IPS DF 6.9 (cell line): ENCODE data around the gene SNTG2.

Source experiments
- DNase-seq: peaks from one replicate; pipeline ENCODE4 v3.0.0-alpha.2; 2013; ENCODE audit warnings: low read depth, low spot score
- H3K27ac ChIP-seq: one replicate; pipeline ENCODE4 v1.5.1; 2013; ENCODE audit warnings: low read length, control low read depth
- H3K27me3 ChIP-seq: 2 replicates; pipeline ENCODE4 v1.6.1; 2013; ENCODE audit warnings: mild to moderate bottlenecking, low read length; ENCODE audit not compliant: control insufficient read depth, insufficient read depth
- H3K36me3 ChIP-seq: 2 replicates; pipeline ENCODE4 v1.6.1; 2013; ENCODE audit warnings: low read length; ENCODE audit not compliant: control insufficient read depth, insufficient read depth
- H3K4me1 ChIP-seq: 2 replicates; pipeline ENCODE4 v1.6.1; 2013; ENCODE audit warnings: low read length; ENCODE audit not compliant: control insufficient read depth, insufficient read depth
- H3K4me3 ChIP-seq: 2 replicates; pipeline ENCODE4 v1.5.1; 2013; ENCODE audit warnings: mild to moderate bottlenecking, low read length
- H3K9me3 ChIP-seq: 2 replicates; pipeline ENCODE4 v1.6.1; 2013; ENCODE audit warnings: low read length, inconsistent platforms; ENCODE audit not compliant: control insufficient read depth, insufficient read depth
- WGBS: extraction: QIAGEN DNeasy Blood & Tissue Kit; methylation state at CpG from one replicate; pipeline ENCODE4 v1.1.7; 2013; ENCODE audit warnings: mixed read lengths, missing lambda C conversion rate; ENCODE audit not compliant: insufficient read length, insufficient coverage; 5-methylcytosine and 5-hydroxymethylcytosine counted together

Gene SNTG2

DNA sequence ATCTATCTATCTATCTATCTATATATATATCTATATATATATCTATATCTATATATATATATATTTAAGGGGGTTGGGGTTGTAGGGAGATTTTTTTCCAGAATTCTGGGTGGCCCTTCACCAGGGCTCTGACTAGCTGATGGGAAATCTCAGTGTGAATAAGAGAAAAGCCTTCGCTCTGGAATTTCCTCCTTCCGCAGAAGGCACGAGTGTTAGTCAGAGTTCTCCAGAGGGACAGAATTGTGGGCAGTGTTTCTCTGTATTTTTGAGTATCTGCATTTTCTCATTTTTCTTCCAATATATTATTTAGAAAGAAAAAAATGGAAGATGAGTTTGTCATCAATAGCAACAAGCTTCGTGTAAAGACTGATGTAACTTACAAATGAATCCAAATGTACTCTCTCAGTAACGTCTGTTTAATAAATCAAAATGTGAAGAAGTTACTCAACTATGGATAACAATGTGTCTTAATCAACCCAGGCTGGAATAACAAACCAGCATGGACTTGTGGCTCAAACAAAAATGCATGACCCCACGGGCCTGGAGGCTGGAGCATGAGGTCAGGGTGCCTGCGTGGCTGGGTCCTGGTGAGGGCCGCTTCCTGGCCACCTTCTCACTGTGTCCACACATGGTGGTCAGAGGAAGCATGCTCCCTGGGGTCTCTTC lies 10.6 kb upstream of the SNTG2 start:
- Histone ChIP-seq H3K27me3 (no peaks in the 10 kb centered on the region), H3K9me3 (no peaks in the 10 kb centered on the region), H3K27ac (no peak overlapping the region), H3K4me1 (no peaks in the 10 kb centered on the region), H3K4me3 (no peak overlapping the region), H3K36me3 (no peaks in the 10 kb centered on the region)
- no peak for DNase-seq
- WGBS = no CpG with 5 or more reads among the region's 8 CpGs

DNA sequence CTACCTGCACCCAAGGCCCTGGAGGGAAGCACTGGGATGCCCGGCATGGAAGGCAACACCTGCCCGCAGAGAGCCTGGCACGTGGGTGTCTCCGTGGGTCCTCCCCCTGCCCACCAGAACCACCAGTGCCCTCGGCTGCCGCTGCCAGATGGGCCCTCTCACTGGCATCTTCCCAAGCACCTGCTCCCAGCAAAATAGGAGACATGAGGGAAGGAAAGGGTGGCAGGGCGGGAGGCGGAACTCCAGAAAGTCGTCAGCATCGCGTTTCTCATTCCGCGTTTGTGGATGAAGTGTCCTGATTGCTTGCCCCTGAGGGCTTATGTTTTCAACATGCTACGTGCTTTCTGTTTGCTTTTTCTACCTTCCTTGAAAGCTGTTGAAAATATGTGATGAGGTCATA lies 8.8 kb upstream of the SNTG2 start:
- H3K4me3 ChIP-seq = no peak overlapping the region
- no peaks in the 10 kb centered on the region for H3K27me3 ChIP-seq
- no peaks in the 10 kb centered on the region for H3K36me3 ChIP-seq
- H3K27ac ChIP-seq = no peak overlapping the region
- H3K9me3 ChIP-seq = no peaks in the 10 kb centered on the region
- no CpG with 5 or more reads among the region's 14 CpGs for WGBS
- no peak for DNase-seq
- H3K4me1 ChIP-seq = peaks cover 4% of the 10 kb centered on the region

- no peaks in the 10 kb centered on the region for H3K9me3 ChIP-seq
- WGBS = no CpG with 5 or more reads among the region's 10 CpGs
- no peak overlapping the region for H3K4me3 ChIP-seq
- no peaks in the 10 kb centered on the region for H3K27me3 ChIP-seq
- no peak for DNase-seq
- no peak overlapping the region for H3K27ac ChIP-seq
- H3K4me1 ChIP-seq = peaks cover 4% of the 10 kb centered on the region
- no peaks in the 10 kb centered on the region for H3K36me3 ChIP-seq
These were observed 7.7 kb upstream of the SNTG2 start for GRCh38 chr2:942775-943460.

DNA sequence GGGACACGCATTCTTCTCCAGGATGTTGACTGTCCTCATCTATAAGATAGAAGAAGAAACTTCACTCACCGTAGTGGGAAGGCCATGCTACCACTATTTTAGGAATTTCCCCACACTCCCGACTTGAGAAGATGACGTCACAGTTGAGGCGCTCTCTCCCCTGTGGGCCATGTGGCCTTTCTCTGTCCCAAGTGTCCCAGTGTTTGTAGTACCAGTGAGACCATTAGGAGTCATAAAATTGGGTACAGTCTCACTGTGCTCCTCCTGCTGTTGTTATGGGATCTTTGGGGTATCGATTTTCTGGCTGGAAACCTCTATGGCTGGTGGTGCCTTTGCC lies 7.2 kb upstream of the SNTG2 start:
- H3K4me3 ChIP-seq = no peak overlapping the region

GRCh38 chr2:943821-944220 lies 6.8 kb upstream of the SNTG2 start:
- no peaks in the 10 kb centered on the region for H3K36me3 ChIP-seq
- no peak overlapping the region for H3K27ac ChIP-seq
- peaks cover 4% of the 10 kb centered on the region for H3K4me1 ChIP-seq
- DNase-seq = no peak
- no peaks in the 10 kb centered on the region for H3K27me3 ChIP-seq
- no peaks in the 10 kb centered on the region for H3K9me3 ChIP-seq
- WGBS = no CpG with 5 or more reads among the region's 3 CpGs
- H3K4me3 ChIP-seq = no peak overlapping the region

More for the DNA sequence above, 7.2 kb upstream of the SNTG2 start:
- no peaks in the 10 kb centered on the region for H3K27me3 ChIP-seq
- no peaks in the 10 kb centered on the region for H3K9me3 ChIP-seq
- WGBS = no CpG with 5 or more reads among the region's 6 CpGs
- no peak overlapping the region for H3K27ac ChIP-seq
- no peak for DNase-seq
- H3K36me3 ChIP-seq = no peaks in the 10 kb centered on the region
- peaks cover 4% of the 10 kb centered on the region for H3K4me1 ChIP-seq

GRCh38 chr2:944693-945092 lies 6.0 kb upstream of the SNTG2 start:
- no peak overlapping the region for H3K4me3 ChIP-seq

GRCh38 chr2:945104-945503 lies 5.5 kb upstream of the SNTG2 start:
- Histone ChIP-seq H3K4me1 (peaks cover 4% of the 10 kb centered on the region), H3K36me3 (no peaks in the 10 kb centered on the region), H3K9me3 (no peaks in the 10 kb centered on the region), H3K27ac (no peak overlapping the region), H3K27me3 (no peaks in the 10 kb centered on the region), H3K4me3 (no peak overlapping the region)
- no peak for DNase-seq
- no CpG with 5 or more reads among the region's 5 CpGs for WGBS

More at GRCh38 chr2:944693-945092, 6.0 kb upstream of the SNTG2 start:
- peaks cover 4% of the 10 kb centered on the region for H3K4me1 ChIP-seq
- DNase-seq = no peak
- no peak overlapping the region for H3K27ac ChIP-seq
- no peaks in the 10 kb centered on the region for H3K36me3 ChIP-seq
- H3K9me3 ChIP-seq = no peaks in the 10 kb centered on the region
- H3K27me3 ChIP-seq = no peaks in the 10 kb centered on the region

GRCh38 chr2:946073-946948 lies 4.3 kb upstream of the SNTG2 start:
- Histone ChIP-seq H3K27ac (no peak overlapping the region), H3K36me3 (no peaks in the 10 kb centered on the region), H3K4me1 (peaks cover 4% of the 10 kb centered on the region), H3K4me3 (no peak overlapping the region), H3K9me3 (no peaks in the 10 kb centered on the region), H3K27me3 (no peaks in the 10 kb centered on the region)
- no CpG with 5 or more reads among the region's 6 CpGs for WGBS
- DNase-seq = no peak

GRCh38 chr2:949384-950079 lies 1.1 kb upstream of the SNTG2 start:
- Histone ChIP-seq H3K4me3 (peak overlapping the region; percentile 71), H3K4me1 (peaks cover 8% of the 10 kb centered on the region), H3K27ac (no peak overlapping the region), H3K36me3 (no peaks in the 10 kb centered on the region), H3K9me3 (no peaks in the 10 kb centered on the region), H3K27me3 (no peaks in the 10 kb centered on the region)
- no CpG with 5 or more reads among the region's 28 CpGs for WGBS
- no peak for DNase-seq
